Thyroid gland (tissue), 4 donors: ENCODE results near the gene SPRR2G. TPM values are rescaled to one million over a fixed set of nuclear protein-coding genes. Genes with fewer than 3 reads are reported as not detected.
"Not testable (repeated sequence)": the region's sequence is repeated elsewhere in the genome, so short reads cannot be mapped to it uniquely, and the experiment has no call there.

ENCODE experiments used
- DNase-seq, 2 donors: peaks; one replicate each; pipeline ENCODE4 v3.0.0-alpha.2; 2019
- H3K27ac ChIP-seq, 3 donors: fragments of 200-600 bp; sonication (generic); 1 replicate in 2 of 3; 2 replicates in 1 of 3; pipeline ENCODE4 v1.5.1; 2016 to 2019; ENCODE audit warnings: mild to moderate bottlenecking in 1 of 3, moderate library complexity in 1 of 3
- H3K27me3 ChIP-seq: fragments of 200-600 bp; sonication (generic); one replicate; pipeline ENCODE4 v1.5.1; 2019
- H3K36me3 ChIP-seq, 2 donors: fragments of 200-600 bp; sonication (generic); one replicate each; pipeline ENCODE4 v1.5.1; 2016 to 2019
- H3K4me1 ChIP-seq, 2 donors: fragments of 200-600 bp; sonication (generic); one replicate each; pipeline ENCODE4 v1.5.1; 2017 to 2019
- H3K4me3 ChIP-seq, 3 donors: fragments of 200-600 bp; sonication (generic); replicated peaks in 1 of 3; 1 replicate in 2 of 3; 2 replicates in 1 of 3; pipeline ENCODE4 v1.5.1; 2016; ENCODE audit warnings: mild to moderate bottlenecking in 1 of 3
- H3K9me3 ChIP-seq: fragments of 200-600 bp; sonication (generic); one replicate; pipeline ENCODE4 v1.5.1; 2017
- POLR2A ChIP-seq, 2 donors: fragments of 450-650 bp; IDR thresholded peaks; one replicate each; pipeline ENCODE4 v1.6.1; 2017; ENCODE audit warnings: antibody characterized with exemption in 2 of 2, mild to moderate bottlenecking in 2 of 2, moderate library complexity in 1 of 2
- WGBS, 2 donors: methylation state at CpG; one replicate each; pipeline ENCODE4 v1.1.5; 2017; 5-methylcytosine and 5-hydroxymethylcytosine counted together
- intact Hi-C: fragments of 100-400 bp; cut with DNase I; formaldehyde crosslinking; loops from one replicate; pipeline ENCODE4 v1.15.1; 2023
- total RNA-seq, 4 donors: library from RNA; depleted of rRNA; stranded (reverse); fragments of >200 nt; gene quantifications; one replicate each; pipeline ENCODE4 v1.2.3, GENCODE V29; 2016
- TF ChIP-seq, protein P1 (sequence below), 6 experiments: fragments of 200-600 bp in 3 of 6; fragments of 450-650 bp in 3 of 6; sonication (generic) in 3 of 6; IDR thresholded peaks; one replicate each; pipeline ENCODE4 v1.5.1; 2016 to 2019; ENCODE audit warnings: antibody characterized with exemption in 6 of 6, mild to moderate bottlenecking in 2 of 6, inconsistent platforms in 1 of 6, moderate library complexity in 1 of 6

The SPRR2G gene
- total RNA-seq, 4 donors from 2014 or later: not detected

DNA sequence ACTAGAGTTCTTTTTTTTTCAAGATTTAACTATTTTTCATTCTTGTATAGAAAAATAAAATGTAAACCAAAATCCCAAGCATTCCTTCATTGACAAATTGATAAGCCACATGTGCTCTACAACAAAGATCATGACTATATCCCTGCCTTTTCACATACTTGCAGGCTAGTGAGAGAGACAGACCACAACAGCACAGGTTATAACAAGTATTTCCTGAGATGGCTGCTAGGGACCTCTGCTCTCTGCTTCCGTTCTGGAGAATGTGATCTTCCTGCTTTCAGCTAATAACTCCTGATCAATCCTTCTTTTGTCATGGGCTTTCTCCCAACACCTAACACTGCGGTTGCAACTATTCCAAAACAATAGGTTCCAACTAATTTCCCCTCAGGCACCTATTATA is 23.4 kb downstream of the SPRR2G start:
- DNase-seq: no peak
- 64 to 72% methylated on average over 2 of the region's 2 CpGs for WGBS, 2 donors
- TF ChIP-seq POLR2A (IDR thresholded peaks at IDR 0.05): no peak
- TF ChIP-seq, protein P1, sequence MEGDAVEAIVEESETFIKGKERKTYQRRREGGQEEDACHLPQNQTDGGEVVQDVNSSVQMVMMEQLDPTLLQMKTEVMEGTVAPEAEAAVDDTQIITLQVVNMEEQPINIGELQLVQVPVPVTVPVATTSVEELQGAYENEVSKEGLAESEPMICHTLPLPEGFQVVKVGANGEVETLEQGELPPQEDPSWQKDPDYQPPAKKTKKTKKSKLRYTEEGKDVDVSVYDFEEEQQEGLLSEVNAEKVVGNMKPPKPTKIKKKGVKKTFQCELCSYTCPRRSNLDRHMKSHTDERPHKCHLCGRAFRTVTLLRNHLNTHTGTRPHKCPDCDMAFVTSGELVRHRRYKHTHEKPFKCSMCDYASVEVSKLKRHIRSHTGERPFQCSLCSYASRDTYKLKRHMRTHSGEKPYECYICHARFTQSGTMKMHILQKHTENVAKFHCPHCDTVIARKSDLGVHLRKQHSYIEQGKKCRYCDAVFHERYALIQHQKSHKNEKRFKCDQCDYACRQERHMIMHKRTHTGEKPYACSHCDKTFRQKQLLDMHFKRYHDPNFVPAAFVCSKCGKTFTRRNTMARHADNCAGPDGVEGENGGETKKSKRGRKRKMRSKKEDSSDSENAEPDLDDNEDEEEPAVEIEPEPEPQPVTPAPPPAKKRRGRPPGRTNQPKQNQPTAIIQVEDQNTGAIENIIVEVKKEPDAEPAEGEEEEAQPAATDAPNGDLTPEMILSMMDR (IDR thresholded peaks at IDR 0.05): no peak

DNA sequence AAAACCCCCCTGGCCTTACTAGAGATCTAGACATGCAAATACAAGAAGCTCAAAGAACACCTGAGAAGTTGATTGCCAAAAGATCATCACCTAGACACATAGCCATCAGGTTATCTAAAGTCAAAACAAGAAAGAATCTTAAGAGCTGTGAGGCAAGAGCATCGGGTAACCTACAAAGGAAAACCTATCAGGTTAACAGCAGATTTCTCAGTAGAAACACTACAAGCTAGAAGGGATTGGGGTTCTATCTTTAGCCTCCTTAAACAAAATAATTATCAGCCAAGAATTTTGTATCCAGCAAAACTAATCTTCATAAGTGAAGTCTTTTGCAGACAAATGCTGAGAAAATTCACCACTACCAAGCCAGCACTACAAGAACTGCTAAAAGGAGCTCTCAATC is 25.2 kb downstream of the SPRR2G start:
- DNase-seq: no peak
- intact Hi-C loops: no loop called here
- no peak overlapping the region for H3K4me3 ChIP-seq
- H3K27ac ChIP-seq: no peak overlapping the region
- no peaks in the 10 kb centered on the region for H3K27me3 ChIP-seq
- no peaks in the 10 kb centered on the region for H3K4me1 ChIP-seq
- TF ChIP-seq POLR2A (IDR thresholded peaks at IDR 0.05): no peak
- TF ChIP-seq, protein P1 (IDR thresholded peaks at IDR 0.05): no peak
- 83 to 88% methylated on average over 1 of the region's 1 CpG for WGBS, 2 donors
- no peaks in the 10 kb centered on the region for H3K36me3 ChIP-seq
- no peaks in the 10 kb centered on the region for H3K9me3 ChIP-seq

More for the DNA sequence above, 23.4 kb downstream of the SPRR2G start:
- Histone ChIP-seq H3K27ac (no peak overlapping the region), H3K36me3 (no peaks in the 10 kb centered on the region), H3K4me1 (no peaks in the 10 kb centered on the region), H3K9me3 (no peaks in the 10 kb centered on the region), H3K4me3 (no peak overlapping the region), H3K27me3 (no peaks in the 10 kb centered on the region)
- intact Hi-C loops: no loop called here

DNA sequence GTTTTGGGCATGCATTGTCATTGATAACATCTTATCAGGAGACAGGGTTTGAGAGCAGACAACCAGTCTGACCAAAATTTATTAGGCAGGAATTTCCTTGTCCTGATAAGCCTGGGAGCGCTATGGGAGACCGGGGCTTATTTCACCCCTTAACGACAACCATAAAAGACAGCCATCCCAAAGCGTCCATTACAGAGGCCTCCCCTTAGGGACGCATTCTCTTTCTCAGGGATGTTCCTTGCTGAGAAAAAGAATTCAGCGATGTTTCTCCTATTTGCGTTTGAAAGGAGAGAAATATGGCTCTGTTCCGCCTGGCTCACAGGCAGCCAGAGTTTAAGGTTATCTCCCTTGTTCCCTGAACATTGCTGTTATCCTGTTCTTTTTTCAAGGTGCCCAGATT is 26.9 kb downstream of the SPRR2G start:
- H3K4me3 ChIP-seq, H3K27ac ChIP-seq, intact Hi-C loops, DNase-seq, H3K9me3 ChIP-seq, H3K36me3 ChIP-seq, H3K4me1 ChIP-seq, H3K27me3 ChIP-seq: not testable (repeated sequence)
- WGBS, 2 donors: 82 to 83% methylated on average over 8 of the region's 8 CpGs

DNA sequence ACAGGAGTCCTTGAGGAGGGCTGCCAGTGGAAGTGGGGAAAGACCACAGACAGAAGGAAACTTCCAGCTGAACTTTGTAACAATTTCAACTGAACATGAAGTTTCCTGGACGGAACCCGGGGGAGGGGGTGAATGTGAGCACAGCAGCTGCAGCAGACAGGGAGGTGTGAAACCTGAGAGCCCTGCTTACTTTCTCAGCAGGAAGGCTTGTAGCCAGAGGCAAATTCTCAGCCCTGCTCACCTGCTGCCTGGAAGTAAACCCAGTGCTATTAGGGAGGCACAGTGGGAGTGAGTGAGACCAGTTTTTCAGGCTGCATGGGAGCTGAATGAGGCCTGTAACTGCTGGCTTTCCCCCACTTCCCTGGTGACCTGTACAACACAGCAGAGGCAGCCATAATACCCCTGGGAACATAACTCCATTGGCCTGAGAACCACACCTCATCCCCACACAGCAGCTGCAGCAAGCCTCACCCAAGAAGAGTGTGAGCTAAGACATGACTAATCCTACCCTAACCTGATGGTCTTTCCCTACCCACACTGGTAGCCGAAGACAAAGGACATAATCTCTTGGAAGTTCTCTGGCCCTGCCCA is 27.8 kb downstream of the SPRR2G start:
- intact Hi-C loops: no loop called here
- H3K4me1 ChIP-seq: no peaks in the 10 kb centered on the region
- no peak for TF ChIP-seq POLR2A (IDR thresholded peaks at IDR 0.05)
- TF ChIP-seq, protein P1 (IDR thresholded peaks at IDR 0.05): no peak

DNA sequence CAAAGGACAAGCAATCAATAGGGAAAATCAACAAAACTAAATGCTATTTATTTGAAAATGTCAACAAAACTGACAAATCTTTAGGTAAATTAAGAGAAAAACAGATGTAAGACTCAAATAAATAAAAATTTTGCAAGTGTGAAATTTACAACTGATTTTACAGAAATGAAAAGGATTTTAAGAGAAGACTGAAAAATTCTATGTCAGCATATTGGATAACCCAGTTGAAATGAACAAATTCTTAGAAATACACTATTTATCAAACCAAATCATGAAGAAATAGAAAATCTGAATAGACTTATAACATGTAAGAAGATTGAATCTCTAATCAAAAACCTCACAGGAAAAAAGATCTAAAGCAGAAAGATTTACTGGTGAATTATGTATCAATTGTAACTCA is 29.7 kb downstream of the SPRR2G start:
- H3K9me3 ChIP-seq: no peaks in the 10 kb centered on the region
- intact Hi-C loops: no loop called here

More for the DNA sequence above, 27.8 kb downstream of the SPRR2G start:
- H3K36me3 ChIP-seq: no peaks in the 10 kb centered on the region
- no peaks in the 10 kb centered on the region for H3K27me3 ChIP-seq
- DNase-seq: no peak
- no peaks in the 10 kb centered on the region for H3K9me3 ChIP-seq
- H3K4me3 ChIP-seq: no peak overlapping the region
- 30 to 35% methylated on average over 3 of the region's 3 CpGs for WGBS, 2 donors
- no peak overlapping the region for H3K27ac ChIP-seq

More for the DNA sequence above, 29.7 kb downstream of the SPRR2G start:
- no peak overlapping the region for H3K4me3 ChIP-seq
- TF ChIP-seq, protein P1 (IDR thresholded peaks at IDR 0.05): no peak
- TF ChIP-seq POLR2A (IDR thresholded peaks at IDR 0.05): no peak
- no peaks in the 10 kb centered on the region for H3K4me1 ChIP-seq
- no peaks in the 10 kb centered on the region for H3K36me3 ChIP-seq
- H3K27me3 ChIP-seq: no peaks in the 10 kb centered on the region
- no peak overlapping the region for H3K27ac ChIP-seq
- DNase-seq: no peak
